HG03469 (cell line): ENCODE data around the gene DUSP15.

Source experiments
- ATAC-seq: cut with Tn5 transposase; IDR thresholded peaks from one replicate; pipeline ENCODE4 v1.9.1; 2021; ENCODE audit warnings: mild to moderate bottlenecking, moderate library complexity, moderate number of reproducible peaks; ENCODE audit not compliant: unreplicated experiment

DUSP15 gene

DNA sequence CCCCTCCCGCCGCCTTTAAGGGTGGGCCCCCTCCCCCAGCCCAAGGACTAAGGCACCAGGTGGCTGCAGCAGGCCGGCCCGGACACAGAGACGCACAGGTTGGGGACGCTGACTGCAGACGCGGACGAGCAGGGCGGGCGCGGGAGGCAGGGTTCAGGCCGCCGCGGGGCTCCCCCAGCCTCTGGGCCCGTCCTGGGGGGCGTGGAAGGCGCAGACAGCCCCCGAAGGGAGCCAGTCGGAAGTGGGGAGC is 9.3 kb downstream of the DUSP15 start:
- ATAC-seq = no peak

DNA sequence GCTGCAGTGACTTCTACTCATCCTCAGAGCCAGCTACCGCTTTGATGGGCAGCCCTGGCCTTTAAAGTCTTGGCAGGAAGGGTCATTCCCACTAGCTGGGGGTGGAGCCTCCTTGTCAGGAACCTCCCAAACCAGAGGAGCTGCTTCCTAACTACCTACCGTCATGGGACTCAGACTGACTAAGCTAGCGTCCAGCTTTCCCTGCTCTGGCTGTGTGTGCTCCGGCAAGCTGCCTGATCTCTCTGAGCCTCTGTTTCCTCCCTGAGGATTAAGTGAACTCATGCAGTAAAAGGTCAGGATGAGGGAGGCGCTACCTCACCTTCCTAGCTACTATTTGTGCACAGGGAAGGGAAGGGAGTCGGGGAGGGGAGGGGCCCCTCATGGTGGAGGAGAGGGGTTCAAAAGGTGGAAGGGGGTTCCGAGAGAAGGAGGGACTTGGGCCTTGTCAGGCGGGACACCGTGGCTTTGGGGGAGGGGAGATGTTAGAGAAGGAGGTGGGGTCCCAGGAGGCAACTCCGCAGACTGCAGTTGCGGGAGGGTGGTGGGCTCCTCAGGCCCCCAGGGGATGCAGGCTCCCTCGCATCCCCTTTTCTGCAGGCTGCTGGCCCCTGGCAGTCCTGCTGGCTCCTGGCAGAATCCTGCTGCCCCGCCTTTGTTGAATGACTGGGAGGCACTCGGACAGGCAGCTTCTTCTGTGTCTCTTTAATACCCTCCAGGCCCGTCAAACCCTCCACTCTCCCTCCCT is 9.8 kb downstream of the DUSP15 start:
- no peak for ATAC-seq

DNA sequence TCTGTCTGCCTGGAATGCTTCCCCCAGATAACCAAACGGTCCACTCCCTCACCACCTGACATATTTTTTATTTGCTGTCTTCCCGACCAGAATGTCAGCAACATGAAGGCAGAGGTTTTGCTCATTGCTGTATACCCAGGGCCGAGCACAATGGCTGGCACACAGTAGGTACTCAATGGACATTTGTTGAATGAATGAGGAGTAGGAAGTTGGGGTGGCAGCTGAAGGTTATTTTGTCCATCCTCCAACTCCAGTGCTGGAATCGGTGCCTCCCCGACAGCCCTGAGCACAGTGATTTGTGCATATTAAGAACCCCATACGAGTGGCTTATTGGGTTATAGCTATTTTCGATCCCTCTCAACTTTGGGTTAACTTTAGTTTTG is 10.3 kb downstream of the DUSP15 start:
- ATAC-seq = no peak

DNA sequence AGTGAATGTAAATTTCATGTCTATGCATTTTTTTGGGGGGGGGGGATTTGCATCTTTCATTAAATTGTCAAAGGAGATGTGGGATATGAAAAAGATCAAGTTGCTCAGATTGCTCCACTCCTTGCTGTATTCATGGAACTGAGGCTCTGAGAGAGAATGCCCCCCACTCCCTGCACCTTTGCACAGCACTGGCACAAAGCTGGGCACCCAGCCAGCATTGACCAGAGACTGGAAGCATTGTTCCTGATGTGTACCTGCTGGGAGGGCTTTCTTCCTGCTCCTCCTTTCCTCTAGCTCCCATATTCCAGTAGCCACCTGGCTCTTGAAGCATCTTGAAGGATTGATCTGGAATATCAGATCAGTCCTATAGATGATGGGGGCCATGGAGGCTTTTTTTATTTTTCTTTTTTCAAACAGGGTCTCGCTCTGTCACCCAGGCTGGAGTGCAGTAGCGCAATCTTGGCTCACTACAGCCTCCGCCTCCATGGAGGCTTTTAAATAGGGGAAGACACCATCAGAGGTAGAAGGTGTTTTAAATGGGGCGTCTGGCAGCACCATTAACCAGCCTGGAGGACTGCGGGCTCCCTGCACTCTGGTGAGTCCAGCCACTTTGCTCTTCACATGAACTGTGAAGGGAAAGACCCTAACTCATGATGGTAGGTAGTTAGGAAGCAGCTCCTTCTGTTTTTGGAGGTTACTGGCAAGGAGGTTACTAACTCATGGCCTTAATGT is 10.9 kb downstream of the DUSP15 start:
- ATAC-seq = no peak

DNA sequence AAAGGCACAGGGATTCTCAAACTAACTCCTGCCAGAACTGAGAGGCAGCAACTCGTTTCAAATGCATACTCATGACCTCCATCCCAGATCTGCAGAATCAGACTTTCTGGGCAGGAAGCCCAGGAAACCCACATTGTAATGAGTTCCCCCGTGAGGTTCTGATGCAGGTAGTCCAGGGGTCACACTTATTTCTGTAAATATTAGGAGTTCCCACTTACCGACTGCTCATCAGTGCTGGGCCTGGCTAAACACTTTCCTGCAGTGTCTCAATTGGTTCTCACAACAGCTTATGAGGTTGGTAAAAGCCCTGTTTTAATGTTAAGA is 11.6 kb downstream of the DUSP15 start:
- ATAC-seq = no peak

DNA sequence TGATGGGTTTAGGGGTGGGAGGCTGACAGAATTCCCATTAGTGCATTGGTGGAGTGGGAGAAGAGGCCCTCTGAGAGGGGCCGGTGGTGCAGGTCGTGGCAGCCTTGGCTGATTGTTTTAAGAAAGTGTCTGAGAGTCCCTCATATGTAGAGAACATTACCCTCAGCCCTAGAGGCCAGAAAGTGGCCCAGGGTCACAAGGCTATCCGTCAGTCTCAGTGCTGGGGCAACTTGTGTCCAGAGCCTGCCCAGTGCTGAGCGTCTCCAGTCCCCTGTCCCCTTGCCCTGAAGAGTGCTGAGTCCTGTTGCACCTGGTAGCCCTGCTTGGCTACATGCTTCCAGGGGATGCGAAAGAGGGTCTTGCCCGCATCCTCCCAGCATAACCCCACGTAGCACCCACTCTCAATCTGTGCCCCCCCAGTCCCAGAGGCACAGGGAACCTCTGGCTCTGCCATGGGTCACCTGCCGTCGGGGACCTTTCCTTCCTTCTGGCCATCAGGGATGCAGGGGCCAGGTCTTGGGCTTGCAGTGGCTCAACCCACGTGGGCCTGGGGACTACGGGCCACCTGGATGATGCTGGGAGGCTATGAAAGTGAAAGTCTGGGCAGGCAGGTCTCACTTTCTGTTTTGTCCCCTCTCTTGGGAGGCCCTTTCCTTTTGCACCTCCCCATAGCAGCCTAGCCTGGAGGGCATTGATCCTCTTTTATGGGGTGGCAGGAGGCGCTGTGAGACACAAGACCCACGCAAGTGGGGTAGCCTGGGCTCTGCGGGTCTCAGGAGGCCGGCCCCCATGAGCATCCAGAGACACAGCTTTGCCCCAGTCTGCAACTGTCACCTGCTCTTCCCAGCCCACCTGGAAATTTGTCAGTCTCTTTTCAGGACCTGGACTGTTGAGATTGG is 12.2 kb downstream of the DUSP15 start:
- ATAC-seq = no peak

DNA sequence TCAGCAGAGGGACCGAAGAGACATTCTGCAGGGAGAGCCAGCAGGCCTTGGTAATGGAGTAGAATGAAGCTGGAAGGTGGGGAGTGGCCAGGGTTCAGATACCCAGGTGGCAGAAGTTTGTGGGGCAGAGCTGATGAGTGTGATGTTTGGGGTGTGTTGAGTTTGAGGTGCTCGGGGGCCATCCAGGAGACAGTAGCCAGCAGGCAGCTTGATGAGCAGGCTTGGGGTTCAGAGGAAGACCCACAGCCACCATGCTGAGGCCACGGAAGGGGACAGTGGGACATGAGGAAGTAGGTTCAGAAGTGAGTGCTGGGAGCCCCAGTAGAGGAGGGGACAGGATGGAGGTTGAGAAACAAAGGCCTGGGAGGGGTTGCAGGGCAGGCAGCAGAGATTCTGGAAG is 13.8 kb downstream of the DUSP15 start:
- no peak for ATAC-seq

DNA sequence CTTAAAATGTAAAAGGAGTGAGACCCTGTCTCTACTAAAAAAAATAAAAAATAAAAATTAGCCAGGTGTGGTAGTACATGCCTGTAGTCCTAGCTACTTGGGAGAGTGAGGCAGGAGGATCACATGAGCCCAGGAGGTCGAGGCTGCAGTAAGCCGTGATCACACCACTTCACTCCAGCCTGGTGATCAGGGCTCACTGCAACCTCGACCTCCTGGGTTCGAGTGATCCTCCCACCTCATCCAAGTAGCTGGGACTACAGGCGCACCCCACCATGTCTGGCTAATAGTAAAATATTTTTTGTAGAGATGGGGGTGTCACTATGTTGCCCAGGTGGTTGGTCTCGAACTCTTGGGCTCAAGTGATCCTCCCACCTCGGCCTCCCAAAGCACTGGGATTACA is 16.8 kb downstream of the DUSP15 start:
- no peak for ATAC-seq

DNA sequence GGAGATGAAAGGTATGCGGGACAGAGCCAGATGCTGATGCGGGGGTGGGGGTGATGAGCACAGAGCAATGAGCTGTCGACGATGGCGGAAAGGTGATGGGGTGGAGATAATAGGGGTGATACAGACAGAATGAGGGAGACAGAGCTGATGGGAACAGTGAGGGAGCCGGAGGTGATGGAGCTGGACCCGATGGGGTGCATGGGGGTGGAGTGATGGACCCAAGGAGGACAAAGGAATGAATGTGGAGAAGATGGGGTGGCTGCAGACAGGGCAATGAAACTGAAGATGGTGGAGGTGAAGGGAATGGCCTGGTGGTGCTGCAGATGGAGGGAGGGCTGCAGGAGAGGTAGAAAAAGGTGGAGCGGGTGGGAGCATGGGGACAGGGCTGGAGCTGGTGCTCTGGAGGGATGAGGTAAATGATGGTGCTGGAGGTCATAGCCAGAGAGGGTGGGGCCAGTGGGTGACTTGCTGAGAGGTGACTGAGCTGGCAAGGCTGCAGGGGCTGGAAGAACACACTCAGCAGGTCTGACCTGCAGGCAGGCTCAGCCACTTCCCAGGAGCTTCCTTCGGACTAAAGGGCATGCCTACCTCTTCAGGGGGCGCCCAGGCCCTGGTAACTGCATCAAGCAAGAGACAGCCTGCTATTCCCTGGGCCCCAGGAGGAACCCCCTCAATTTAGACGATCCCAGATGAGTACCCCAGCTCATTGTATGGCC is 18.9 kb downstream of the DUSP15 start:
- no peak for ATAC-seq

DNA sequence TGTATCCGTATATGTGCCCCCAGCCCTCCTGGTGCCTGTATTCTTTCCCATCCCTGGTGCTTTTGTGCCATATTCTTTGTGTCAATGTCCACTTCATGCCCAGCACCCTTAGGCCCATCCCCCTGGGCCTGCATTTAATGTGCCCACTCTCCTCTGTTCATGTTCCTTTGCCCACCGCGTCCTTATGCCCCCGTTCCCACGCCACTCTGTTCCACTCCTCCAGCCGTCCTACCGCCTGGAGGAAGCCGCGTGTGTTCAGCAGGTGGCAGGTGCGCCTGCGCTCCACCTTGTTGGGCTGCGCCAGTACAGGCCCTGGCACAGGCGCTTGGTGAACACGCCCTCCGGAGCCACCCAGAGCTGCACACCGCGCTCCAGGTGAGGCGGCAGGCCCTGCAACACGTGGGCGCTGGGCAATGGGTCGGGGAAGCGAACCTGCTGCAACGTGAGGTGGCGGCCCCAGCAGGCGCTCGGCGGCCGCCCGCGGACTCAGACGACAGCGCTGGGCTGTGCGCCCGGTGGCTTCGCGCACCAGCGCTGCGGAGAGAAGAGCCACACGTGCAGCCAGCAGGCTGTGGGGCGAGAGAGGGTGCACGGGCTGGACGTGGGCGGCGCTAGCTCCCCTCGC is 20.9 kb downstream of the DUSP15 start:
- no peak for ATAC-seq

DNA sequence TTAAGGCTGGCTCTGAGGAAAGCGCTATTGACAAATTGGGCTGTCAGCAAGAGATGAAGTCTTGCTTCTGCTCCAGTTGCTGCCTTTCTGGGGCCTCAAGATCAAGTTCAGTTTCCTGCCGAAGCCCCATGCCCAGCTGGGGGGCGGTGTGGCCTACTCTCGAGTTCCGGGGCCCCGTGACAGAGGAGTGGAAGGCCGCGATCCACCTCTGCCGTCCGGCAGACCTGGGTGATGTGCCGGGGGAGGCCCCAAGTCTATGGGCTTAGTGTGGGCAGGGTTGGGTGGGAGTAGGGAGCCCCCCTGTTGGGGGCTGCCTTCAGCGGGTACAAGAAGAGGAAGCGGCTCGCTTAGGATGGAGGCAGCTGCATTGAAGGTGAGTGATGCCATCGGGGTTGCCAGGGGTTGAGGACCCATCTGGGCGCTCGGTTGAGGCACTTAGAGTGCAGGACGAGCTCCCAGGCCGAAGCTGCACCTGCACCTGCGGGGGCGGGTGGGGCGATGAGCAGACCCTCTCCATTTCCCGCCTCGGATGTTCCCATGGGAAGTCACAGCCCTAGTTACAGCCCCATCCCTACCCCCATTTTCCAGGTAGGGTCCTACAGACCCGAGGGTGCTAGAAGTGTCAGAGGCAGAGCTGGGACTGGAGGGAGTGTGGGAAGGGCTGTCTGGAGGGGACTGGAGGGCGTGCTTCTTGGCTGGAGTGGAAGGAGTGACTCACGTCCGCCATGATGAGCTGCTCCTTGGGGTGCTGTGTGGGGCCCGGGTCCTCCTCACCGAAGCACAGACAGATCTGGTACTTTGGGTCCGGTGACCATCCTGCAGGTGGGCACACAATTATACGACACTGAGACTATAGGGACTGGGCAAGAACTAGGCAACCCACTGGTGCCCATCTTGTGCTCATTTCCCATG is 22.0 kb downstream of the DUSP15 start:
- no peak for ATAC-seq

DNA sequence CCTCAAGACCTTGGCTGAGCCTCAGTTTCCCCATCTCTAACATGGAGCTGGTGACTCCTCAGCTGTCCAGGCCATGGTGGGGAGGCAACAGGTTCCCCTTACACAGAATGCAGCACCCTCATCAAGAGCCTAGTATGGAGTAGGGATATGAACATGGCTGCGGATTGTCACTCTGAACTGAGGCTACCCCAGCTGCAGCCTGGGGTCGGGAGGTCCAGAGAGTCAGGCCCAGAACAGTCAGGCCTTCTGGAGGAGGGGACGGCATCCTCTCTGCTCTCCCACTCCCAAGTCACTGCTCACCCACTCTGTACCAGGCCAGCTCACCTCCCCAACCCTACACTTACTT is 23.6 kb downstream of the DUSP15 start:
- no peak for ATAC-seq

DNA sequence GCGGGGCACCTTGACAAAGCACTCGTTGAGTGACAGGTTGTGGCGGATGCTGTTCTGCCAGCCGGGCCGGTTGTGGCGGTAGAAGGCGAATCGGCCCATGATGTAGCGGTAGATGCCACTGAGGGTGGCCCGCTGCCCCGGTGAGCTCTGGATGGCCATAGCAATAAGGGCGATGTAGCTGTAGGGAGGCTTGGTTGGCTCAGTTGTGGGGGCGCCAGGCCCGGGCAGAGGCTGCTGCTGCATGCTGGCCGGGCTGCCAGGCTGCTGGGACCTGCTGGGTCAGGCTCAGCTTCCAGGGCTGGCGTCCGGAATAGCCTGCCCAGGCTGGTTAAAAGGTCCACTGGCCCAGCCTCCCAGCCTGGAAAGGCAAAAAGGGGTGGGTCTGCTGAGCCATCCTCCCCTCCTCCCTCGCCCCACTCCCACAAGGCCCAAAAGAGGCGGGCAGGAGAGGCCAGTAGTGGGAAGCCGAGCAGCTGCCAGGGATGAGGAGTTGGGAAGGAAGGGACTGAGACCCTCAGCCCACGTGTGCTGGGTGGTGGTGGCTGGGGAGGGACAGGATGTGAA is 24.9 kb downstream of the DUSP15 start, which contains the start of gene FOXS1:
FOXS1 (minus strand) TSS at position 305 of the 564 bp plus-strand sequence; CDS start at position 243, 62 bp downstream.
- ATAC-seq = no peak

DNA sequence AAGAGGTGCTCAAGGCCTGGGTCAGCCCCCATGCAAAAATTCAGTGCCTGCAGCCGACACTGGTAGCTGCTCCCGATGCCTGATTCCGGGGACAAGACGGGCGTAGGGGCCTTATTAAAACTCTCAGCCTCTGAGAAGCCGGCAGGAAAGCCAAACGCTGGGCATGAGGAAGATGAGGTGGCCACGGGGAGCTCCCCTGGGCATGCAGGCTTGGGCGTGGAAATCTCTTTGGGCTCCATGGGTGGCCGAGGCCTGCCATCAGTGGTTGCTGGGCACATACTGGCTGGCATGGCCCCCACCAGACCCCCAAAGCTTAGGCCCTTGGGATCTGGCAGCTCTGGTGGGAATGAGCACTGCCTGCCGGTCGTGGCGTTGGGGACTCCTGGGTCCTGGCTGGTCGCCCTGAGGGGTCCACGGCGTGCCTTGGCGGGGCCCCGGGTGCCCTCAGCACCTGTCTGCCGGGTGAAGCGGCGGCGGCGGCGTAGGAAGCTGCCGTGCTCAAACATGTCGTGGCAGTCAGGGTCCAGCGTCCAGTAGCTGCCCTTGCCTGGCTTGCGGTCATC is 25.5 kb downstream of the DUSP15 start:
- ATAC-seq = no peak

DNA sequence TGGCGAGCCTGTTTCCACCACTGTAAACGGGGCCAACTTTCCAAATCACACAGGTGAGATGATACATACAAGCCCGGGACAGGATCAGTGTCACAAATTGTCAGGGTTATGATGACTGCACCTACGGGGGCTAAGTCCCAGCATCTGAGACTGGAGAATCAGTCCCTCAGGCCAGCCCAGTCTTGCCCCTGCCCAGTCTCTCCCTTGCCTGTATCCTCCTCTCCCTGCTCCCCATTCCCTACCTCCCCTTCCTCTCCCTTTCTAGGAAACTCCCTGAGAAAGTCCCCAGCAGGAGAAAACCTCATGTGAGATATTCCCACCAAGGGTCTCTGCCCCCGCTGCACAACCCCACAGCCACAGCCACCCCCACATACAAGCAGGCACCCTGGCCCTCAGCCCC is 26.4 kb downstream of the DUSP15 start:
- ATAC-seq = no peak

DNA sequence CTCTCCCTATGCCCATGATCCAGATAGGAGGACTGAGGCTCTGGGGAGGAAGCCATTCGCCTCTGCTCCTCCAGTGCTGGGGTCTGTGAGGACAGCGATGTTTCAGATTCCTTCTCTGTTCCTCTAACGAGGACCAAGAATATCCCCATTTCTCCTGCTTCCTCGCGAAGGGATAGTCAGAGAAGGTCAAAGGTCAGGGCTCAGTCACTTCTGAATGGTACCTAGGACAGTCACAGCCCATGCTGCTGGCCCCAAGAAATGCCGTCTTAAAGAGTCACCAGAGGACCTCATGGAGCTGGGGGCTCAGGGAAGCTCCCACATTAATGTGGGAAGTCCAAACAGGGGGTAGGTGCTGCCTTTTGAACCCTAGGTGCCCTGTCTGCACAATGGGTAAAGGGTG is 27.0 kb downstream of the DUSP15 start:
- ATAC-seq = no peak

DNA sequence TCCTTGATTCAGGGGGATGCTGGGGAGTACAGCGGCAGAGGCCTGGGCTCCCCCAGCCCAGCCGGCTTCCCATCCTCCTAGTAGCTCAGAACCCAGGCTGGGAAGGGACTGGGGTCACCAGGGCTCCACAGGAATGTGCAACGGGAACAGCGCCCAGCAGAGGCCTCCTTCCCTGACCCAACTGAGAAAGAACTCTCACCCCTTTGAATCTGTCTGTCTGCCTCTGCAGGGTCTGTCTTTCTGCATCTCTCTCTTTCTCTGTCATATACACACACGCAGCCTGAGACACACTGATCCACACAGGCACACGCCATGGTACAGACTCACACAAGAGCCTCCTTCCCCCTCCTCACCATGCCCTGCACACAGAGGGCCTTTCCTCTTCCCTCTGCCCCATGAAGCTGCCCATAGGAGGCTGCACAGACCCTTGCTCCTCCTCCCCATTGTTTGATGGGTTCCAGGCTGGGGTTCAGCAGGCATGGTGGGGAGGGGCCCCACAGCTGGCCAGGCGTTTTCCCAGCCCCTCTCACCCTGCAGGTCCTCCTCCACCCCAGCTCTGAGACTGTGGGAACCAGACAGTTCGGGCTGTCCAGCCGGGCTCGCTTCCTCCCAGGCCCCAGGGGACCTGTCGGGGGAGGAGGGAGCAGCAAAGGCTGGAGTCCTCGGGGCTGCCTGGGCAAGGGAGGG is 27.7 kb downstream of the DUSP15 start:
- no peak for ATAC-seq

DNA sequence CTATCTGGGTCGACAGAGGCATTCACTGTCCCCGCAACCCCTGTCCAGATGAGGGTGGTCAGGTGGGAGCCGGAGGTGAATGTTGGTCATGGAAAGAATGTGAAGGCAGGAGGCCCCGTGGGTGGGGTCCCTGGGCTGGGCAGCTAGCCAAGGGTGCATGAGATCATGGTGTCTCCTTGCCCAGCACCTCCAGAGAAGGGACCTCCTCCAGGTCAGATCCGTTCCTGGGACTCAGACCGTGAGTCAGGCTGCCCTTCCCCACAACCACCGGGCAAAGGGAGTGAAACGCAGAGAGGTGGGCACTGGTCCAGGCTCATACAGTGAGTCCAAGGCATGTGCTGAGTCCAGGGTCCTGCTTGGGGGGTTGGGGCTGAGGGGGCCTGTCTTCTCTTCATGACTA is 28.4 kb downstream of the DUSP15 start:
- ATAC-seq = no peak
